Activated T-helper 1 cell treated with anti-CD3 and anti-CD28 coated beads, Interleukin-2, amount 50 U/mL, for 16 hours (primary cell): ENCODE results near the gene ATP8B4.
A peak's percentile ranks its signal among the peaks of the same experiment; 100 is the strongest.
"Not testable (repeated sequence)": the region's sequence is repeated elsewhere in the genome, so short reads cannot be mapped to it uniquely, and the experiment has no call there.

Experiments
- DNase-seq, 2 donors: peaks; one replicate each; pipeline ENCODE4 v3.0.0-alpha.2; 2020; ENCODE audit warnings: low read depth in 1 of 2, low spot score in 1 of 2

Gene ATP8B4

GRCh38 chr15:50140983-50141382, 21.9 kb upstream of the ATP8B4 start:
- no peak for DNase-seq

GRCh38 chr15:50140098-50140497, 21.1 kb upstream of the ATP8B4 start:
- DNase-seq, result no peak

- no peak for DNase-seq
These were observed 19.4 kb upstream of the ATP8B4 start for GRCh38 chr15:50138391-50138790.

GRCh38 chr15:50137893-50138292, 18.9 kb upstream of the ATP8B4 start:
- no peak for DNase-seq

- DNase-seq, result peak in 1 of 2 donors; percentile 8
These were observed 18.3 kb upstream of the ATP8B4 start for GRCh38 chr15:50137330-50137761.

- DNase-seq, result peak in 1 of 2 donors; percentile 10
These were observed 16.1 kb upstream of the ATP8B4 start for GRCh38 chr15:50135031-50135551.

GRCh38 chr15:50134524-50135024, 15.5 kb upstream of the ATP8B4 start:
- DNase-seq, result no peak

GRCh38 chr15:50132251-50132984, 13.4 kb upstream of the ATP8B4 start:
- not testable (repeated sequence) for DNase-seq

- no peak for DNase-seq
These were observed 12.6 kb upstream of the ATP8B4 start for GRCh38 chr15:50131617-50132016.

GRCh38 chr15:50128266-50128665, 9.2 kb upstream of the ATP8B4 start:
- DNase-seq, result no peak

GRCh38 chr15:50127255-50127777, 8.3 kb upstream of the ATP8B4 start:
- DNase-seq, result no peak

GRCh38 chr15:50126072-50126471, 7.0 kb upstream of the ATP8B4 start:
- no peak for DNase-seq

- DNase-seq, result no peak
These were observed 5.6 kb upstream of the ATP8B4 start for GRCh38 chr15:50124631-50125030.

- DNase-seq, result no peak
These were observed 5.0 kb upstream of the ATP8B4 start for GRCh38 chr15:50123861-50124557.

GRCh38 chr15:50120729-50121128, 1.7 kb upstream of the ATP8B4 start:
- no peak for DNase-seq

GRCh38 chr15:50117431-50118027, 1.5 kb downstream of the ATP8B4 start:
- no peak for DNase-seq

GRCh38 chr15:50116477-50116876, 2.6 kb downstream of the ATP8B4 start:
- DNase-seq, result no peak

GRCh38 chr15:50113992-50114780, 4.8 kb downstream of the ATP8B4 start:
- no peak for DNase-seq

GRCh38 chr15:50113187-50113505, 5.9 kb downstream of the ATP8B4 start:
- no peak for DNase-seq

- DNase-seq, result no peak
These were observed 6.4 kb downstream of the ATP8B4 start for GRCh38 chr15:50112488-50113186.
